Activated T-cell treated with anti-CD3 and anti-CD28 coated beads, Interleukin-2, amount 50 U/mL, for 48 hours (primary cell): Measurements from ENCODE around the gene IGFBP3.

ENCODE experiments used
- DNase-seq, 2 experiments: peaks; one replicate each; pipeline ENCODE4 v3.0.0-alpha.2; 2020

IGFBP3 gene

DNA sequence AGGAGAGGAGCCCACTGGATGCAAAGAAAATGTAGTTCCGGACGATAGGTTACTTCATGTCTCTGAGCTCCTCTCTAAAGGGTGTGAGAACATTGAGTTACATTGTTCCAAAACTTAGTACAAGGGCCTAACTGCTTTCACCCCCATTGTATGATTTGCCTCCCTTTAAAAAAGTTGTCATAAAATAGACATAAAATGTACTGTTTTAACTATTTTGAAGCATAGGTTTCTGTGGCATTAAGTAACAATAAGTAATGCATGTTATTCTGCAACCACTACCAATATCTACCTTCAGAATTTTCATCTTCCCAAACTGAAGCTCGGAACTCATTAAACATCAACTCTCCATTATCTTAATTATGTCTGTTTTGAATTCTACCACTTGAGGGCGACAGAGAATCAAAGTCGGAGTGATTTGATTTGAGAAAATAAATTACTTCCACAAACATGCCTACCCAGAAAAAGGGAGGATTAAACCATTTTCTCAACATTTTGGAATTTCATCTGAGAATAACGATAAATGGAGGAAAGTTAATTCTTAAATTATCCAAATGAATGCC lies 30.1 kb downstream of the IGFBP3 start:
- DNase-seq: no peak

DNA sequence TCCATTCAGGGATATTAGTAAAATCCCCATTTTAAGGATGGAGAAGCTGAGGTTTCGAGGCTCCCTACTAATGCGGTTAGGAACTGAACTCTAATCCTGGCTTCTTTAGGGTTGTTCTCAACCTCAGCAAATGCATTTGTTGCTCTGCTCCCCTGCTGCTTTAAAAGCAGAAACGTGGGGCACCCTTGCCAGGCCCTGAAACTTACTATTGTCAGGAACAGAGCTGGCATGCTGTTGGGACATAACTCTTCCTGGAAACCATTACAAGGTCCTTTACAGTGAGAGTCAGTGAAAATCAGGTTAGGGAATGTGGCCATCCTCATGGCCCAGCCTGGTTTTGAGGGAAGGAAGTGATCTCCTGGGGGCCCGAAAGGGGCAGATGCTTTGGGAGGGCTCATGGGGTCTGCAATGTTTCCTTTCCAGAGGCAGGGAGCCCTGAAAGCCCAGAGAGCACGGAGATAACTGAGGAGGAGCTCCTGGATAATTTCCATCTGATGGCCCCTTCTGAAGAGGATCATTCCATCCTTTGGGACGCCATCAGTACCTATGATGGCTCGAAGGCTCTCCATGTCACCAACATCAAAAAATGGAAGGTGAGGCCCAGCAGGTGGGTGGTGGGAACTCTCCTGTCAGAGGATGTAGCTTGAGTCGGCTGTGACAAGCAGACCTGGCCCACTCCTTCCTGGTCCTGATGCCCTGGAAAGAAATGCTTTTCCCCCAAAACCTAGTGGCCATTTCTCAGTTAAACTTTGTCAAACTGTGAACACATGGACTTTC lies 30.8 kb downstream of the IGFBP3 start:
- no peak for DNase-seq

DNA sequence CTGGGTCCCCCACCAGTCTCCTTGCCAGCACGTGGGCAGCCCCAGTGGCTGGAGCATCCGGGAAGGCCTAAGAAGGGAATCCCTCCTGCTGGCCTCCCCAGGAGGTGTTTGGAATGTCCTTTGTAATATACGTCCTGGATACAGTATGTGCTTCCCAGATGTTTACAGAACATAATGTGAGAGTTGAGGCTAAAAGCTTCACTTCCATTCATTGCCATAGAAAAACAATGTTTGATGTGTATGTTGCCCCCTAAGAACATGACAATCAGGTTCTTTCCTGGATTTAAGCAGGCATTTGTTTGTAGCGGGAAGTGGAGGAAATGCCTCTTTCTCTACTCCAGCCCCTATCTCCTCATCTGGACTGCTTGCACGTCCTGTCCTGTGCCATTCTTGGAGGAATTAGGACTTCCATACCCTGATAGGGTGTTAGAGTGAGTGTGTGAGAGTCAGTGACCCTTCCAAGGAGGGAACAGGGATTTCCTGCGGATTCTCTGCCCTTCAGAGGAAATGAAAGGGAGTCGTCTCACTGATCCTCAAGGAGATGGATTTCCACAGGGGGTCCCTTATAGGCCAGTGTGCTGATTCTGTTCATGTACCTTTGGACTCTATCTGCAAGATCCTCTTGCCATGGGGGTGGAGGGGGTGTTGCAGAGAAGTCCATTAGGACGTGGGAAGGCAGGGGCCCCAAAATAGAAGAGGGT lies 31.6 kb downstream of the IGFBP3 start:
- DNase-seq: no peak

DNA sequence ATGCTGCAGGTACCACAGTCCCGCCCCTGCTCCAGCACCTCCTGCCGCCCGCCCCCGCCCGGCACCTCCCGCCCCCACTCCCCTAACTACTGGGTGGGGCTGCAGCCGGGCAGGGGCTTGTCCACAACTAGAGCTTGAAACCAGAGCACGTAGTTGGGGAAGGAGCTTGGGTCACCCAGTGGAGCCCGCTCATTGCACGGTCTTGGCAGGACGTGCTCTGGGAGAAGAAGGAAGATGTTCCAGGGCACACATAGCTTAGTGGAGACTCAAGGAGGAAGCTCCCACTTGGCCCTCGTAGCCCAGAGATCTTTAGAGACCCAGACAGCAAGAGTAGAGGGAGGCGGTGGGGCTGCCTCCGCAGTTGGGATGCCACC lies 32.1 kb downstream of the IGFBP3 start:
- DNase-seq: no peak

DNA sequence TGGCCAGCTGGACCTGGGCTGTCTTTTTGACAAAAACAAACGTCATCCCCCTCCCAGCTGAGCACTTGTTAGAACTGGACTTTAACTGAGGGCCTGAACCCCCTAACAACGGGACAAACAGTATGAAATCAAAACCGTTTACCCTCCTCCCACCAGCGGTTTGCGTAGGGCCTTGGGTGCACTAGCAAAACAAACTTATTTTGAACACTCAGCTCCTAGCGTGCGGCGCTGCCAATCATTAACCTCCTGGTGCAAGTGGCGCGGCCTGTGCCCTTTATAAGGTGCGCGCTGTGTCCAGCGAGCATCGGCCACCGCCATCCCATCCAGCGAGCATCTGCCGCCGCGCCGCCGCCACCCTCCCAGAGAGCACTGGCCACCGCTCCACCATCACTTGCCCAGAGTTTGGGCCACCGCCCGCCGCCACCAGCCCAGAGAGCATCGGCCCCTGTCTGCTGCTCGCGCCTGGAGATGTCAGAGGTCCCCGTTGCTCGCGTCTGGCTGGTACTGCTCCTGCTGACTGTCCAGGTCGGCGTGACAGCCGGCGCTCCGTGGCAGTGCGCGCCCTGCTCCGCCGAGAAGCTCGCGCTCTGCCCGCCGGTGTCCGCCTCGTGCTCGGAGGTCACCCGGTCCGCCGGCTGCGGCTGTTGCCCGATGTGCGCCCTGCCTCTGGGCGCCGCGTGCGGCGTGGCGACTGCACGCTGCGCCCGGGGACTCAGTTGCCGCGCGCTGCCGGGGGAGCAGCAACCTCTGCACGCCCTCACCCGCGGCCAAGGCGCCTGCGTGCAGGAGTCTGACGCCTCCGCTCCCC lies 32.7 kb downstream of the IGFBP3 start, which contains the start of gene IGFBP1:
Gene IGFBP1 (plus strand): TSS at position 304 of the 808 bp plus-strand sequence. CDS start 165 bp downstream, at position 469.
- DNase-seq: peak in 1 of 2 experiments; percentile 19

DNA sequence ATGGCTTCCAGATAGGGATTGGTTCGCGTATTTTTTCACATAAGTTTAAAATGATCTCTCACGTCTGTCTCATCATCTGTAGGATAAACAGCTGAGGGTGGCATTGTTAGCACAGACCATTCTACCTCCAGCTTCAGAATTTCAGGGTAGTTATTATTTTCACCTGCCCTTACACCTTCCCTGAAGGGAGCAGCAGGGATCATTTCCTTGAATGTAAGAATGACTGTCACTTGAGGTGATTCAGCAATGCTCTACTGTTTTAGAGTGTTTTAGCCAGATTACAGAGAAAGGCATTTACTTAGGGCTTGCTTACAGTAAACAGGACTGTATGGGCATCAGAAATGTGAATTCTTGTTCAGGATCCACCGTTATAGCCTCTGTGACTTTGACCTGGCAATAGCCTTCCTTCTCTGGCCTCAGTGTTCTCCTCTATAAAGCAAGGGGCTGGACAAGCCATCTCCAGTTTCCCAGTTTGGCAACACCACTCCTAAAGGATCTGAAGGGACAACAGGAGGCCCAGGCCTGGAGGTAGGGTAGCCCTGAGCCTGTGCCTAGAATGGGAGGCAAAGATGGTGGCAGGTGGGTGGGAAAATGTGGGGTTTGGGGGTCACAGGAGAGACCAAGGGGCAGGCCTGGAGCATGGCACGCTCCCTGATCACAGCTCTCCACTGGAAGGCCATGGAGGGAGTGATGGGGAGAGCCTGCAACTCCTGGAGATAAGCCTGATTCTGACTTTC lies 34.0 kb downstream of the IGFBP3 start:
- DNase-seq: no peak

DNA sequence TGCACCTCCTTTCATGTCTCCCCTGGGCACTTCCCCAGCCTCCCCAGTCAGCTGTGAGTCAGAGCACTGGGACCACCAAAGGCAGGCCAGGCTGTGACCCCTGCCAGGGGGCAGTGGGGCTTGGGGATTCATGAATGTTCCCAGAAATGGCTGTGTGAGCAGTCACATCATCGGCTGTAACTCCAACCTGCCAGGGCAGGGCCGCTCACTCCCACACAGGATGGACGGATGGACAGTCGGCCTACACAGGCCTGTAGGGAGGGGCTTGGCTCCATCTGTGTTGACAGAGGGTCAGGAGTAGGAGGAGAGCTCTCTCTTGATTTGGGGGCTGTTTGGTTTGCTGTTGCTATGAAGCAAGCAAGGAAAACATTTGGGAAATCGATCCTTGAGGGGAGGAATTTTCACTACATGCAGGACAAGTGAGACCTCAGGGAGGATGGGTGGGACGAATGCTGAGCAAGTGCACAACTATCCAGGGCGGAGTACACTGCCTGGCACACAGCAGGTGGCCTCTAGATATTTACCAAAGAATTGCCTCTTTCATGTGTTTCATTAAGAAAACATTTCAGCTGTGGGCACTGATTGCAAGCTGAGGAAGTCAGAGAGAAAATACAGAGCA lies 35.7 kb downstream of the IGFBP3 start:
- DNase-seq: no peak

DNA sequence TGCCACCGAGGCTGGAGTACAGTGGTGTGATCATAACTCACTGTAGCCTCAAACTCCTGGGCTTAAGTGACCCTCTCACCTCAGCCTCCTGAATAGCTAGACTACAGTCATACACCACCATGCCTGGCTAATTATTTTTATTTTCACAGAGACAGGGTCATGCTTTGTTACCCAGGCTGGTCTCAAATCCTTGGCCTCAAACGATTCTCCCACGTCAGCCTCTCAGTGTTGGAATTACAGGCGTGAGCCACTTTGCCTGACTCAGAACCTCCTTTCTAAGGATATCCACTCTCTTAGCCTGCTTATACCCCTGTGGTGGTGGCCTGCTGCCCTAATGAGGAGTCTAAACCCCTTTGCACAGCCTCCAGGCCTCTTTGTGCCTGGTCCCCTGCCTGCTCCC lies 36.9 kb downstream of the IGFBP3 start:
- DNase-seq: no peak

DNA sequence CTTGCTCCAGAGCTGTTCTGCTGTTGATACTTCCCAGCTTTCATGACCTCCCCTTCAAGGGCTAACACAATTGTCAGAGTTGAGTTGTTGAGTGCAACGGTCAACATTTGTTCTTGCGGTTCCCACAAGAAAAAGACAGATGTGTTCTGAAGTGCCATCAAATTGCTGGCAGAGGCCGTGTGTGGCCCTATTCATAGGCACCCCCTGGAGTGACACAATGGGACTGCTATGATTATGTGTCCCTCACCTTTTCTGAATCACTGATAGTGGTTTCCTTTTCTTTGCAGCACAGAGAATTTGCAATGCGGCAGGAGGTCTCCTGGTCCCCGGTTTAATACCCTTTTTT lies 38.6 kb downstream of the IGFBP3 start:
- DNase-seq: no peak

DNA sequence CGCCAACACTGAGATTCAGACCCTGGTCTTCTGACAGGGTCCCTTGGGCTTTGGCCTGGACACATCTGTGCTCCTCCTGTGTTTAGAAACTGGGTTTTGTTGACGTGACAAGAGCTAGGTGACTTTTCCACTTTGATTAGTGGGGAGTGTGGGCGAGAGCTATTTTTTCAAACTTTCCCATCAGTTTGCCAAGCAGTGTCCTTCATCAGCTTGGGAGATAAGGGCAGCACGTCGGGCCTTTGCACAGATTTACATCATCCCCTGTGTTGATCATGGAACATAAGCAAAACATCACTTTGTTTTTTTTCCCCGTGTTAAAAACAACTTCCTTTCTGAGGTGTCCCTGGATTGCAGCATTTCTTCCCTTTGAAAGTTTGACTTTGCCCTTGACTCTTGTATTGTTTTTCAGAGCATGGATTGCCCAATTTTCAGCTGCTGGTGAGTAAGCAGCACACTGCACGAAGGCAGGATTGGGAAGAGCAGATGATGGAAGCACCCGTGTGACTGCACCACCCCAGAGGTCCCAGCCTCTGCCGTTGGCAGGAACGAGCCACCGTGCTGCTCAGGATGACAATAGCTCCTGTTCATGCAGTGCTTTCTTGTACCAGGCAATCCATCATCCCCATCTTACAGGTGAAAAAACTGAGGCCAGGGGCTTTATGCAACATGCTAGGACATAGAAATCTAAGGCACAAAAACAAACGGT lies 39.2 kb downstream of the IGFBP3 start:
- no peak for DNase-seq

DNA sequence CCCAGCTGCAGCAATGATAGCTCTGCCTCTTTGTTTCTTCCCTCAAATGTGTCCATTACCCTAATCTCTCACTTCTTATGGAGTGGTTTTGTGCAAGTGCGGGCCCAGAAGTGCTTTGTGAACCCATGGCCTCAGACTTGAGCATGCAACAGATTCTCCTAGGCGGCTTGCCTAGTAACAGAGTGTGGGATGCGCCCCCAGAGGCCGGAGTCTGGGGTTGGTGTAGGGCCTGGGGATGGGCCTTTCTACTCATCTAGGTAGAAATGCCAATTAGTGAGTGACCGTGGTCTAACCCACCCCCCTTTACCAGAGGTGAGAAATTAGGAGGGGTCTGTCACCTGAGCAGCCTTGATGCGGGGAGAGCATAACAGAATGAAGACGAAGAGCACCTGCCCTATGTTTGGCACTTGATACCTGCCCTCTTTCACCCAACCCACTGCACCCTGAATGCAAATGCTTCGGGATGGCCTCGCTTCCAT lies 39.8 kb downstream of the IGFBP3 start:
- DNase-seq: no peak

DNA sequence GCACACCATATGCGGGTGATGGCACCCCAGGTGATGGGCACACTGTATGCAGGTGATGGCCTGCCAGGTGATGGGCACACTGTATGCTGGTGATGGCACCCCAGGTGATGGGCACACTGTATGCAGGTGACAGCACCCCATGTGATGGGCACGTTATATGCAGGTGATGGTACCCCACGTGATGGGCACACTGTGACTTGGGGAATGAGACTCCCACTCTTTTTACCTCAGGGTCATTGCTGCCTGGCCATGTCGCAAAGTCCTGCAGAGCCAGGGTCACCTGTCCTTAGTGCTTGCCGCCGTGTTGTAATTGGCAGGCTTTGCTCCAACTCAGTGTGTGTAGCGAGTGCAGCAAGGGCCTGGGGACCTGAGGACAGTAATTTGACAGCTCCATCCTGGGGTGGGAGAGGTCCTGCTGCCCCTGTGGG lies 40.6 kb downstream of the IGFBP3 start:
- no peak for DNase-seq

DNA sequence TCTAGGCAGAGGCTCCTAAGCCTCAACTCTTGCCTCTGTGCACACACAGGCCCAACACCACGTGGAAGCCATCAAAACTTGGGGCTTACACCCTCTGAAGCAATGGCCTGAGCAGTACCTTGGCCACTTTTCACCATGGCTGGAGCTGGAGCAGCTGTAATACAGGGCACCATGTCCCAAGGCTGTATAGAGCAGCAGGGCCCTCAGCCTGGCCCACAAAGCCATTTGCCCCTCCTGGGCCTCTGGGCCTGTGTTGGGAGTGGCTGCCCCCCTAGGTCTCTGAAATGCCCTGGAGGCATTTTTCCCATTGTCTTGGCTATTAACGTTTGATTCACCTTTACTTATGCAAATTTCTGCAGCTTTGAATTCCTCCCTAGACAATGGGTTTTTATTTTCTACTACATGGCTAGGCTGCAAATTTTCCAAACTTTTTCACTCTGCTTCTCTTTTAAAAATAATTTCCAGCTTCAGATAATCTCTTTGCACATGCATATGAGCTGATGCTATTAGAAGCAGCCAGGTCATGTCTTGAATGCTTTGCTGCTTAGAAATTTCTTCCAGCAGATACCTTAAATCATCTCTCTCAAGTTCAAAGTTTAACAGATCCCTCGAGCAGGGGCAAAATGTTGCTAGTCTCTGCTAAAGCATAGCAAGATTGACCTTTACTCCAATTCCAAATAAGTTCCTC lies 42.5 kb downstream of the IGFBP3 start:
- DNase-seq: no peak

DNA sequence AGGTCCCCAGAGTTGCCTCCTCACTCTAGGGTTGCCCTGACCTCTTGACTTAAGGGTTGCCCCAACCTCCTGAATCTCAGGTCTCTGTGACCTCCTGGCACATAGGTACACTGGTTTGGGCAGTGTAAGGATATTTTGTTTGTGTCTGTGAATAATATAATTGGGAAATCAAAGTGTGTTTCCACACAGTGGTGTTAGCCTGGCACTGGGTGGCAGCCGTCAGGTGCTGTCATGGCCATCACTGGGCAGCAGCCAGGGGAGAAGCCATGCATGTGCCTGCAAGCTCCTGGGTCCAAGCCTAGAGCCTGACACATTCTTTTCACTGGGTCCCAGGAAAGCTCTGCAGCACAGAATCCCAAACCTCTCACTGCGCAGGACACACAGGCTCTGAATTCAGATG lies 44.6 kb downstream of the IGFBP3 start:
- DNase-seq: no peak

DNA sequence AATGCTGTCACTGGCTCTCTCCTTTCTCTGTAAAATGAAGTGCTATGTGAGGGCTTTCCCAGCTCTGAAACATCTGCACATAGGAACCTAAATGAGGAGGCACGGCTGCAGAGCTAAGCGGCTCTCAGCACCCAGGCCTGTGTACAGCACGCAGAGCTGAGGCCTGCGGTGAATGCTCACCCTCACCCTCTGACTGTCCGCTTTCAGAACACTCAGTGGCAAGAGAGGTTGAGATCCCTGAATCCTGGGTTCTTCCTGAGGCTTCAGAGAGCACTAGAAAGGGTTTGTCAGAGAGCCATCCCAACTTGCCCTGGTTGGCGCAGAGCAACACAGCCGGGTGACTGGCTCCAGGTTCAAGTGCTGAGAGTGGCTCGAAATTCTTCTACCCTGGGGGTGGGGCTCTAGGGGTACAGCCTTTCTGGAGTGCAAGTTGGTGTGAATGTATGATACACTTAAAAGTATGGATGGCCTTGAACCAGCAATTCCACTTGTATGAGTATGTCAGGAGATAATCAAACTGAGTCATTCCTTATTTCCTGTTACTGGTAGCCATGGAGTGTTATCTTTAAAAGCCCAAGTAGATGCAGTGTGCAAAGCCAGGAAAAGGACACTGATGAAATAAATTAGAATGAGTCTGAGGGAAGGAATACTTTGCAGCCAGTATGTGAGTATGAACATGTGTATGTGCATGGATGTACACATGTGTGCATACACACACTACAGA lies 46.5 kb downstream of the IGFBP3 start:
- no peak for DNase-seq

DNA sequence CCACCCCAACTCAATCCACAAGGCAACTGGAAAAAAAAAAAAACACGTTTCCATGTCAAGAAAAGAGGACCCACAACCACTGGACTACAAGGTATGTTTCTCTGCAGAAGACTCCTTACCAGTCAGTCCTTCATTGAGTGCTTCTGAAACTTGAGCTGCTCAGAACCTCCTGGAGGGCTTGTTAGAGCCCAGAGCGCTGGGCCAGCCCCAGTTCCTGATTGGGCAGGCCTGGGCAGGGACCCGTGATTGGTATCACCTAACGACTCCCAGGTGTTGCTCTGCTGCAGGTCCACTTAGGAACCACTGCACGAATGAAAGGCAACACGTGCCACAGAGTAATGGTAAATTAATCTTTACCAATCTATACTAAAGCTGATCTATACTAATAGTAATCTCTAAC lies 47.7 kb downstream of the IGFBP3 start:
- no peak for DNase-seq

DNA sequence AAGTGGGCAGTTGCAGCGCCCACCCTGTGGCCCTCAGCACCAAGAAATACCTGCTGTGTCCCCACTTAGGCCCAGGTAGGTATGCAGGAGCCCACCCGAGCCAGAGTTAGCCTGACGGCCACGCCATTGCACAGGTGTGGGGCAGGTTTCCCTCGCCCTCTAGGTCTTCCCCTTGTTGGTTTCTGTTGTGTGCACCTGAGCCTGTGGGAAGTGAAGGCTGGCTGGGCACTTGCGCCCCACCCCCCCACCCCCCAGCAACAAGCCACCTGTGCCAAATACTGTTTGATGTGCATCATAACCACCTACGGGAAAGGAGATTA lies 48.1 kb downstream of the IGFBP3 start, which contains the start of gene CCDC201:
Gene CCDC201 (minus strand): TSS at position 48 of the 320 bp plus-strand sequence. CDS start 75 bp downstream, outside the sequence.
- no peak for DNase-seq

DNA sequence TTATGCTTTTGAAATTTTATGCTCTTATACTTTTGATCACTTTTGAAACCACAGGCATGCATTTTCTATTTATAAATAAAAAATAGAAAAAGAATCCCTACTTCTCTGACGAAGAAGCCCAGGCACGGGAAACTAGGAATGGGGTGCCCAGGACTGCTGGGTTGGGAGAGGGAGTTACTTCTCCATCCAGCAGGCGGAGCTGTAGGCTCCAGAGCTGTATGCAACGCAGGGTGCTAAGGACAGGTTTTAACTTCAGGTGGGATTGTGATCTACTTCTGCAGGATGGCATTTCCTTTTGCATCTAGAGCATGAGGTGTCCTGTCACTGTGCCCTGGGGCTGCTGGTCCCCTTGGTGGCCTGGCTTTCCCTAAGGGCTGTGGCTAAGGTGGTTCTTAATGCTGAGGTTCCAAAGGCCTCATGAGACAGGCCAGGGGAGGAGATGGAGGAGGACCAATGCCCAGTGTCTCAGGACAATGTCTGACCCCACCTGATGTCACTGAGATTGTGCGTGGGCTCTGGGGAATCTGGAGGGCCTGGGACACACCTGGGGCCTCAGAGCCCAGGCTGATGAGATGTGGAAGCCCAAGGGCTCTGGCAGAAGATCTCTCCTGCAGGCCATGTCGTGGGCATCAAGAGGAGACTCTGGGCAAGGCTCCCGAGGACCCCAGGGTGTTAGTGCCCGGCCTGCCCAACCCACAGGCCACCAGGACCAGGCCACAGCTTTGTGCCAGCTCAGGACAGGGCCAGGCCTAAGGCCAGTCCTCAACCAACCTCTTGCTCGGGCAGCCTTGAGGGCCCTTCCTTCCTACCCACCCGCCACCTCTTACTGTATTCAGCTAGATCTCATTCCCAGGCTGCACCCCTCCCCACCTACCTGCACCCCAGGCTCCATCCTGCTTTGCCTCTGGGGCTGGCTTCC lies 48.7 kb downstream of the IGFBP3 start:
- no peak for DNase-seq

DNA sequence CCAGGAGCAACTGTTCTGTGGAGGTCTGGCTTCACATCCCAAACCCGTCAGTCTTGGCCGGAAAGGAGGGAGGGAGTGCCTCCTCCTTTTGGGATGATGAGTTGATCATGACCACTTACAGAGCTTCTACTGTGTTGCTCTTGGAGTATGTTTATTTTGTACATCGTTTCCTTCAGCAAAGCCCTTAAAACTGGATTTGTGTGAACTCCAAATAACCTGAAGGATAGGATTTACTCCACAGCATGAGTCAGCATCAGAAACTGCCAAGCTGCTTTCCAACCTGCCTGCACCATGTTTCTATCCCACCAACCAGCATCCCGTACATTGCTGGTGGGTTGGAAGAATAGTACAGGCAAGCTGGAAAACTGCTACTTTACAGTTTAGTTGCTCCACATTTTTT lies 51.6 kb downstream of the IGFBP3 start:
- no peak for DNase-seq
